OCI-M1 (cell line): ENCODE data around the gene PCDHA3.
A peak's percentile ranks its signal among the peaks of the same experiment; 100 is the strongest.
"Not testable (repeated sequence)": the region's sequence is repeated elsewhere in the genome, so short reads cannot be mapped to it uniquely, and the experiment has no call there.

Source experiments
- DNase-seq: peaks from one replicate; lab custom pipeline; 2025; lab: John Stamatoyannopoulos, UW

Gene PCDHA3

DNA sequence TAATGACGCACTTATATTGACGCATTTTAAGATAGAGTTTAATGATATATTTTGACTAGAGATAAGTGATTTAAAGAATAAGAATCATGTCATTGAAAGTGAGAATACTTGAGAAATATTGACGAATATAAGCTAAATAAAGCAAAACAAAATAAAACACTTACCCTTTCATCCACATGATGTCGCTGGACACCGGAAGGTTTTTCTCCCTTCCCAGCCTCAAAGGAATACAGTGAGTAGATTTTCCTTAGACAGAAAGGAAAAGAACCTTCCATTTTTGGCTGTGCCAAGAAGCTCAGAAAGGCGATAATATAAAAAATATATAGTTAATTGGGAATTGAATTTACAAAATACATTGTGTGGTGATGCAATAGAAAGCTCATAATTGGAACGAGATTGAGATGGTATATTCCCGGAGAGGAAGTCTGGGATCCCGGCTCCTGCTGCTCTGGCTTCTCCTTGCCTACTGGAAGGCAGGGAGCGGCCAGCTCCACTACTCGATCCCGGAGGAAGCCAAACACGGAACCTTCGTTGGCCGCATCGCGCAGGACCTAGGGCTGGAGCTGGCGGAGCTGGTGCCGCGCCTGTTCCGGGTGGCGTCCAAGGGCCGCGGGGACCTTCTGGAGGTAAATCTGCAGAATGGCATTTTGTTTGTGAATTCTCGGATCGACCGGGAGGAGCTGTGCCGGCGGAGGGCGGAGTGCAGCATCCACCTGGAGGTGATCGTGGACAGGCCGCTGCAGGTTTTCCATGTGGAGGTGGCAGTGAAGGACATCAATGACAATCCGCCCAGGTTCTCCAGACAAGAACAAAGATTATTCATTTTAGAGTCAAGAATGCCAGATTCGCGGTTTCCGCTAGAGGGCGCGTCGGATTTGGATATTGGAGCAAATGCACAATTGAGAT, 20.8 kb downstream of the PCDHA3 start, which contains the start of gene PCDHA5:
Gene PCDHA5 (plus strand): TSS at position 239 of the 906 bp plus-strand sequence.
- peak; percentile 17 for DNase-seq

DNA sequence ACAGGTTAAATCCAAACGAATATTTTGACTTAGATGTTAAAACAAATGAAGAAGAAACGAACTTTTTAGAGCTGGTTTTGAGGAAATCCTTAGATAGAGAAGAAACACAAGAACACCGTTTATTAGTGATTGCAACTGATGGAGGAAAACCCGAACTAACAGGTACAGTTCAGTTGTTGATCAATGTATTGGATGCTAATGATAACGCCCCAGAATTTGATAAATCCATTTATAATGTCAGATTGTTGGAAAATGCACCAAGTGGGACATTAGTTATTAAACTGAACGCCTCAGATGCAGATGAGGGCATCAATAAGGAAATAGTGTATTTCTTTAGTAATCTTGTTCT, 21.4 kb downstream of the PCDHA3 start:
- no peak for DNase-seq

DNA sequence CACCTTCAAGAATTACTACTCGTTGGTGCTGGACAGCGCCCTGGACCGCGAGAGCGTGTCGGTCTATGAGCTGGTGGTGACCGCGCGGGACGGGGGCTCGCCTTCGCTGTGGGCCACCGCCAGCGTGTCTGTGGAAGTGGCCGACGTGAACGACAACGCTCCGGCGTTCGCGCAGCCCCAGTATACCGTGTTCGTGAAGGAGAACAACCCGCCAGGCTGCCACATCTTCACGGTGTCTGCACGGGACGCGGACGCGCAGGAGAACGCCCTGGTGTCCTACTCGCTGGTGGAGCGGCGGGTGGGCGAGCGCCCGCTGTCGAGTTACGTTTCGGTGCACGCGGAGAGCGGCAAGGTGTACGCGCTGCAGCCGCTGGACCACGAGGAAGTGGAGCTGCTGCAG, 22.1 kb downstream of the PCDHA3 start:
- not testable (repeated sequence) for DNase-seq

DNA sequence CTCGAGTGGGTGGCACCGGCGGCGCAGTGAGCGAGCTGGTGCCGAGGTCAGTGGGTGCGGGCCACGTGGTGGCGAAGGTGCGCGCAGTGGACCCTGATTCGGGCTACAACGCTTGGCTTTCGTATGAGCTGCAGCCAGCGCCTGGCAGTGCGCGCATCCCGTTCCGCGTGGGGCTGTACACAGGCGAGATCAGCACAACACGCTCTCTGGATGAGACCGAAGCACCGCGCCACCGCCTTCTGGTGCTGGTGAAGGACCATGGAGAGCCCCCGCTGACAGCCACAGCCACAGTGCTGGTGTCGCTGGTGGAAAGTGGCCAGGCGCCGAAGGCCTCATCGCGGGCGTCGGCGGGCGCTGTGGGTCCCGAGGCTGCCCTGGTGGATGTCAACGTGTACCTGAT, 22.6 kb downstream of the PCDHA3 start:
- DNase-seq = no peak

DNA sequence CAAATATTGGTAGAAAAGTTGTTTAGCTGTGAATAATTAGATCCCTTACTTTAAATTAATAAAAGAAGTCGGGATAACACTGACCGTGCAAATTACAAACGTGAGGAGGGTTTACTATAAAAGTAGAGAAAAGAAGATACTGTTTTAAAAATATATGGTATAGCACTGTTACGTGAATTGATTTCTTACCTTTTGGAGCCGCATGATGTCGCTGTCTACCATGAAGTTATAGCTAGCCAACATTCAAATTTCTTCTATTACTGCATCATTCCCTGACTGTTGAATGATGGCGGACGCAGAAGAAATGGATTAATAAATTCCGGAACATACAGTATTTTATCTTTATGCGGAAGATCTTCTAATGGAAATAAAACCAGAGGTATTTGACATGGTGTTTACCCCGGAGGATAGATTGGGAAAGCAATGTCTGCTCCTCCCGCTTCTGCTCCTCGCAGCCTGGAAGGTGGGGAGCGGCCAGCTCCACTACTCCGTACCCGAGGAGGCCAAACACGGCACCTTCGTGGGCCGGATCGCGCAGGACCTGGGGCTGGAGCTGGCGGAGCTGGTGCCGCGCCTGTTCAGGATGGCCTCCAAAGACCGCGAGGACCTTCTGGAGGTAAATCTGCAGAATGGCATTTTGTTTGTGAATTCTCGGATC, 27.0 kb downstream of the PCDHA3 start, which contains the start of gene PCDHA6:
Gene PCDHA6 (plus strand): TSS at position 257 of the 658 bp plus-strand sequence. CDS start 132 bp downstream, at position 389.
- DNase-seq = no peak

DNA sequence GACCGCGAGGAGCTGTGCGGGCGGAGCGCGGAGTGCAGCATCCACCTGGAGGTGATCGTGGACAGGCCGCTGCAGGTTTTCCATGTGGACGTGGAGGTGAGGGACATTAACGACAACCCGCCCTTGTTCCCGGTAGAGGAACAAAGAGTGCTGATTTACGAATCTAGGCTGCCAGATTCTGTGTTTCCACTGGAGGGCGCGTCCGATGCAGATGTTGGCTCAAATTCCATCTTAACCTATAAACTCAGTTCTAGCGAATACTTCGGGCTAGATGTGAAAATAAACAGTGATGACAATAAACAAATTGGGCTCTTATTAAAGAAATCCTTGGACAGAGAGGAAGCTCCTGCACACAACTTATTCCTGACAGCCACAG, 27.5 kb downstream of the PCDHA3 start:
- no peak for DNase-seq

DNA sequence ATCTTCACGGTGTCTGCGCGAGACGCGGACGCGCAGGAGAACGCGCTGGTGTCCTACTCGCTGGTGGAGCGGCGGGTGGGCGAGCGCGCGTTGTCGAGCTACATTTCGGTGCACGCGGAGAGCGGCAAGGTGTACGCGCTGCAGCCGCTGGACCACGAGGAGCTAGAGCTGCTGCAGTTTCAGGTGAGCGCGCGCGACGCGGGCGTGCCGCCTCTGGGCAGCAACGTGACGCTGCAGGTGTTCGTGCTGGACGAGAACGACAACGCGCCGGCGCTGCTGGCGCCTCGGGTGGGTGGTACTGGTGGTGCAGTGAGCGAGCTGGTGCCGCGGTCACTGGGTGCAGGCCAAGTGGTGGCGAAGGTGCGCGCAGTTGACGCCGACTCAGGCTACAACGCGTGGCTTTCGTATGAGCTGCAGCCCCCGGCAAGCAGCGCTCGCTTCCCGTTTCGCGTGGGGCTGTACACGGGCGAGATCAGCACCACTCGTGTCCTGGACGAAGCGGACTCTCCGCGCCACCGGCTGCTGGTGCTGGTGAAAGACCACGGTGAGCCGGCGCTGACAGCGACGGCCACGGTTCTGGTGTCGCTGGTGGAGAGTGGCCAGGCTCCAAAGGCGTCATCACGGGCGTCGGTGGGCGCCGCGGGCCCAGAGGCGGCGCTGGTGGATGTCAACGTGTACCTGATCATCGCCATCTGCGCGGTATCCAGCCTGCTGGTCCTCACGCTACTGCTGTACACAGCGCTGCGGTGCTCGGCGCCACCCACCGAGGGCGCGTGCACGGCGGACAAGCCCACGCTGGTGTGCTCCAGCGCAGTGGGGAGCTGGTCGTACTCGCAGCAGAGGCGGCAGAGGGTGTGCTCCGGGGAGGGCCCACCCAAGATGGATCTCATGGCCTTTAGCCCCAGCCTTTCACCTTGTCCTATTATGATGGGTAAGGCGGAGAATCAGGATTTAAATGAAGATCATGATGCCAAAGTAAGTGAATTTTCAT, 28.9 kb downstream of the PCDHA3 start:
- not testable (repeated sequence) for DNase-seq

DNA sequence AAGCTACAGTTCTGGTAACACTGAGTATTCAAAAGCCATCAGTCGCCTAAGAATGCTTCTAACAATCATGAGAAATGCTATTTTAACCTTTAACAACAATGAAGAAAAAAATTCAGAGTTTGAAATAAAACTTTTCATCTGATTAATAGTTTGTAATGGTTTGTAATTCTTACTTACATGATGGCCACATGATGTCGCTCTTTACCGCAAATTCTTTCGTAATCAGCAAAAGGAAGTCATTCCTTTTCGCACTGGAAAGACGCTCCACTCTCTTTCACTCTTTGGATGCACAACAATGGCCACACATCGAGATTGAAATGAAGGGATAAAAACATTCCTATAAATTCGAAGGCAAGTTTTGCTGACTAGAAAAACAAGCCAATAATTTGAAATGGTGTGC, 33.1 kb downstream of the PCDHA3 start, which contains the start of gene PCDHA7:
Gene PCDHA7 (plus strand): TSS at position 277 of the 400 bp plus-strand sequence. CDS start 115 bp downstream, at position 392.
- peak; percentile 2 for DNase-seq

DNA sequence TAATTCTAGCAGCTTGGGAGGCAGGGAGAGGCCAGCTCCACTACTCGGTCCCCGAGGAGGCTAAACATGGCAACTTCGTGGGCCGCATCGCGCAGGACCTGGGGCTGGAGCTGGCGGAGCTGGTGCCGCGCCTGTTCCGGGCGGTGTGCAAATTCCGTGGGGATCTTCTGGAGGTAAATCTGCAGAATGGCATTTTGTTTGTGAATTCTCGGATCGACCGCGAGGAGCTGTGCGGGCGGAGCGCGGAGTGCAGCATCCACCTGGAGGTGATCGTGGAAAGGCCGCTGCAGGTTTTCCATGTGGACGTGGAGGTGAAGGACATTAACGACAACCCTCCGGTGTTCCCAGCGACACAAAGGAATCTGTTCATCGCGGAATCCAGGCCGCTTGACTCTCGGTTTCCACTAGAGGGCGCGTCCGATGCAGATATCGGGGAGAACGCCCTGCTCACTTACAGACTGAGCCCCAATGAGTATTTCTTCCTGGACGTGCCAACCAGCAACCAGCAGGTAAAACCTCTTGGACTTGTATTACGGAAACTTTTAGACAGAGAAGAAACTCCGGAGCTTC, 33.7 kb downstream of the PCDHA3 start:
- DNase-seq = not testable (repeated sequence)

DNA sequence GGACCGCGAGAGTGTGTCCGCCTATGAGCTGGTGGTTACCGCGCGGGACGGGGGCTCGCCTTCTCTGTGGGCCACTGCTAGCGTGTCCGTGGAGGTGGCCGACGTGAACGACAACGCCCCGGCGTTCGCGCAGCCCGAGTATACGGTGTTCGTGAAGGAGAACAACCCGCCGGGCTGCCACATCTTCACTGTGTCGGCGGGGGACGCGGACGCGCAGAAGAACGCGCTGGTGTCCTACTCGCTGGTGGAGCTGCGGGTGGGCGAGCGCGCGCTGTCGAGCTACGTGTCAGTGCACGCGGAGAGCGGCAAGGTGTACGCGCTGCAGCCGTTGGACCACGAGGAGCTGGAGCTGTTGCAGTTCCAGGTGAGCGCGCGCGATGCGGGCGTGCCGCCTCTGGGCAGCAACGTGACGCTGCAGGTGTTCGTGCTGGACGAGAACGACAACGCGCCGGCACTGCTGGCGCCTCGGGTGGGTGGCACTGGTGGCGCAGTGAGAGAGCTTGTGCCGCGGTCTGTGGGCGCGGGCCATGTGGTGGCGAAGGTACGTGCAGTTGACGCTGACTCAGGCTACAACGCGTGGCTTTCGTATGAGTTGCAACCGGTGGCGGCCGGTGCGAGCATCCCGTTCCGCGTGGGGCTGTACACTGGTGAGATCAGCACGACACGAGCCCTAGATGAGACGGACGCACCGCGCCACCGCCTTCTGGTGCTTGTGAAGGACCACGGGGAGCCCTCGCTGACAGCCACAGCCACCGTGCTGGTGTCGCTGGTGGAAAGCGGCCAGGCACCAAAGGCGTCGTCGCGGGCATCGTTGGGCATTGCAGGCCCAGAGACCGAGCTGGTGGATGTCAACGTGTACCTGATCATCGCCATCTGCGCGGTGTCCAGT, 35.0 kb downstream of the PCDHA3 start:
- DNase-seq = no peak

DNA sequence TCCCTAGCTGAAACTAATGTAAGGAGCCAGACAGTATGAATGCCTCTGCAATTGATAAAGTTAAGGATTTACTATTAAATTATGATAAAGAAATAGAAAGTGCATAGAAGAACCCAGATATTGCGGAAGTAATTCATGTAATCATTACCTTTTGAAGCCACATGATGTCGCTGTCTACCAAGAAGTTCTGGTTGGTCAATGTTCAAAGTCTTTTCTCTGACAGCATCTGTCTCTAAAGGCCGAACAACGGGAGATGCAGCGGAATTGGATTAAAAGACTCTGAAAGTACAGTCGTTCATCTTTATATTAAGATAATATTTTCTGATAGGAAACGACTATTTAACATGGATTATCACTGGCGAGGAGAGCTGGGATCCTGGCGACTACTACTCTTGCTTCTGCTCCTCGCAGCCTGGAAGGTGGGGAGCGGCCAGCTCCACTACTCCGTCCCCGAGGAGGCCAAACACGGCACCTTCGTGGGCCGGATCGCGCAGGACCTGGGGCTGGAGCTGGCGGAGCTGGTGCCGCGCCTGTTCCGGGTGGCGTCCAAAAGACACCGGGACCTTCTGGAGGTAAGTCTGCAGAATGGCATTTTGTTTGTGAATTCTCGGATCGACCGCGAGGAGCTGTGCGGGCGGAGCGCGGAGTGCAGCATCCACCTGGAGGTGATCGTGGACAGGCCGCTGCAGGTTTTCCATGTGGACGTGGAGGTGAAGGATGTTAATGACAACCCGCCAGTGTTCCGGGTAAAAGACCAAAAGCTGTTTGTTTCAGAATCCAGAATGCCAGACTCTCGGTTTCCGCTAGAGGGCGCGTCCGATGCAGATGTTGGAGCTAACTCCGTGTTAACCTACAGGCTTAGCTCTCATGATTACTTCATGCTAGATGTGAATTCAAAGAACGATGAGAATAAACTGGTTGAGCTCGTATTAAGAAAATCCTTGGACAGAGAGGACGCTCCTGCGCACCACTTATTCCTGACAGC, 40.4 kb downstream of the PCDHA3 start, which contains the start of gene PCDHA8:
Gene PCDHA8 (plus strand): TSS at position 210 of the 985 bp plus-strand sequence. CDS start 135 bp downstream, at position 345.
- DNase-seq = peak; percentile 56

DNA sequence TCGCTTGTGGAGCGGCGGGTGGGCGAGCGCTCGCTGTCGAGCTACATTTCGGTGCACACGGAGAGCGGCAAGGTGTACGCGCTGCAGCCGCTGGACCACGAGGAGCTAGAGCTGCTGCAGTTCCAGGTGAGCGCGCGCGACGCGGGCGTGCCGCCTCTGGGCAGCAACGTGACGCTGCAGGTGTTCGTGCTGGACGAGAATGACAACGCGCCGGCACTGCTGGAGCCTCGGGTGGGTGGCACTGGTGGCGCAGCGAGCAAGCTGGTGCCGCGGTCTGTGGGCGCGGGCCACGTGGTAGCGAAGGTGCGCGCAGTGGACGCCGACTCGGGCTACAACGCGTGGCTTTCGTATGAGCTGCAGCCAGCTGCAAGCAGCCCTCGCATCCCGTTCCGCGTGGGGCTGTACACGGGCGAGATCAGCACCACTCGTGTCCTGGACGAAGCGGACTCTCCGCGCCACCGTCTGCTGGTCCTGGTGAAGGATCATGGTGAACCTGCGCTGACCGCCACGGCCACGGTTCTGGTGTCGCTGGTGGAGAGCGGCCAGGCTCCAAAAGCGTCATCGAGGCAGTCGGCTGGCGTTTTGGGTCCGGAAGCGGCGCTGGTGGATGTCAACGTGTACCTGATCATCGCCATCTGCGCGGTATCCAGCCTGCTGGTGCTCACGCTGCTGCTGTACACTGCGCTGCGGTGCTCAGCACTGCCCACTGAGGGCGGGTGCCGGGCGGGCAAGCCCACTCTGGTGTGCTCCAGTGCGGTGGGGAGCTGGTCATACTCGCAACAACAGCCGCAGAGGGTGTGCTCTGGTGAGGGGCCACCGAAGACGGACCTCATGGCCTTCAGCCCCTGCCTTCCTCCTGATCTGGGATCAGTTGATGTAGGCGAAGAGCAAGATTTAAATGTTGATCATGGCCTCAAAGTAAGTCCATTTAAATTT, 42.2 kb downstream of the PCDHA3 start:
- no peak for DNase-seq

DNA sequence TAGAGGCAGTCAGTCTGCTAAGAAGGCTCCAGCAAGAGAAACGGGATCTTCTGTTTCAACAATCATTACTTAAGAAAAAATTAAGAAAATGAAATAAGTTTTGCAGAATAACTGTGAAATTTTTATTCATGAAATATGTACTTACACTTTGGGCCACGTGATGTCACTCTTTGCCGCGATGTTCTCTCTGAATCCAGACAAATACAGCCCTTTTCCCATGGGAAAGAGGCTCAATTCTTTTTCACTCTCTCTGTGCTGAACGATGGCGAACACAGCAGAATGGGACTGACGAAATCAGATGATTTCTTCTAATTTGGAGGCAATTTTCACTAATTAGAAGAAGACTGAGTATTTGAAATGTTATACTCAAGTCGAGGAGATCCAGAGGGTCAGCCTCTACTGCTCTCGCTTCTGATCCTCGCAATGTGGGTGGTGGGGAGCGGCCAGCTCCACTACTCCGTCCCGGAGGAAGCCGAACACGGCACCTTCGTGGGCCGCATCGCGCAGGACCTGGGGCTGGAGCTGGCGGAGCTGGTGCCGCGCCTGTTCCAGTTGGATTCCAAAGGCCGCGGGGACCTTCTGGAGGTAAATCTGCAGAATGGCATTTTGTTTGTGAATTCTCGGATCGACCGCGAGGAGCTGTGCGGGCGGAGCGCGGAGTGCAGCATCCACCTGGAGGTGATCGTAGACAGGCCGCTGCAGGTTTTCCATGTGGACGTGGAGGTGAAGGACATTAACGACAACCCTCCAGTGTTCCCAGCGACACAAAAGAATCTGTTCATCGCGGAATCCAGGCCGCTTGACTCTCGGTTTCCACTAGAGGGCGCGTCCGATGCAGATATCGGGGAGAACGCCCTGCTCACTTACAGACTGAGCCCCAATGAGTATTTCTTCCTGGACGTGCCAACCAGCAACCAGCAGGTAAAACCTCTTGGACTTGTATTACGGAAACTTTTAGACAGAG, 47.6 kb downstream of the PCDHA3 start, which contains the start of gene PCDHA9:
Gene PCDHA9 (plus strand): TSS at position 244 of the 964 bp plus-strand sequence. CDS start 114 bp downstream, at position 358.
- DNase-seq = not testable (repeated sequence)

DNA sequence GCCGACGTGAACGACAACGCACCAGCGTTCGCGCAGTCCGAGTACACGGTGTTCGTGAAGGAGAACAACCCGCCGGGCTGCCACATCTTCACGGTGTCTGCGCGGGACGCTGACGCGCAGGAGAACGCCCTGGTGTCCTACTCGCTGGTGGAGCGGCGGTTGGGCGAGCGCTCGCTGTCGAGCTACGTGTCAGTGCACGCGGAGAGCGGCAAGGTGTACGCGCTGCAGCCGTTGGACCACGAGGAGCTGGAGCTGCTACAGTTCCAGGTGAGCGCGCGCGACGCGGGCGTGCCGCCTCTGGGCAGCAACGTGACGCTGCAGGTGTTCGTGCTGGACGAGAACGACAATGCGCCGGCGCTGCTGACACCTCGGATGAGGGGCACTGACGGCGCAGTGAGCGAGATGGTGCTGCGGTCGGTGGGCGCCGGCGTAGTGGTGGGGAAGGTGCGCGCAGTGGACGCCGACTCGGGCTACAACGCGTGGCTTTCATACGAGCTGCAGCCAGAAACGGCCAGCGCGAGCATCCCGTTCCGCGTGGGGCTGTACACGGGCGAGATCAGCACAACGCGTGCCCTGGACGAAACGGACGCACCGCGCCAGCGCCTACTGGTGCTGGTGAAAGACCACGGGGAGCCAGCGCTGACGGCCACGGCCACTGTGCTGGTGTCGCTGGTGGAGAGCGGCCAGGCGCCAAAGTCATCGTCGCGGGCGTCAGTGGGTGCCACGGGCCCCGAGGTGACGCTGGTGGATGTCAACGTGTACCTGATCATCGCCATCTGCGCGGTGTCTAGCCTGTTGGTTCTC, 49.2 kb downstream of the PCDHA3 start:
- not testable (repeated sequence) for DNase-seq
